ENCODE data around the gene CACNA1C.
A peak's percentile ranks its signal among the peaks of the same experiment; 100 is the strongest.

Gene CACNA1C

DNA sequence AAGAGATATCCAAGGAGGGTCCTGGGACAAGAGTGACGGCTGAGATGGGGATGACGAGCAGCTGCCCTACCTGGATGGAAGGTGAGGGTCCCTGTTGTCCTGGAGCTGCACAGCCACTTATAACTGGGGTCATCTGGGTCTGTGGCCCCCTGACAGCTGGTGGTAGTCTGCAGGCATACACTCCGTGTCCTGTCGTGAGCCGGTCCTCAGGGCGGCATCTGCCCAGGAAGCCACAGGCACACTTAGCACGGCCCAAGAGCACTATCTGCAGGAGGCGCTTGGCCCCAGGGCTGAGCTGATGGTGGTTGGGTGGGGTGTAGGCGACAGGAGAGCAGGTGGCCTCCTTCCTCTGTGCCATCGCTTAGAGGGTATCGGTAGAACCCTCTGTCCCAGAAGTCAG is 248.1 kb downstream of the CACNA1C start:
- no peak for DNase-seq

DNA sequence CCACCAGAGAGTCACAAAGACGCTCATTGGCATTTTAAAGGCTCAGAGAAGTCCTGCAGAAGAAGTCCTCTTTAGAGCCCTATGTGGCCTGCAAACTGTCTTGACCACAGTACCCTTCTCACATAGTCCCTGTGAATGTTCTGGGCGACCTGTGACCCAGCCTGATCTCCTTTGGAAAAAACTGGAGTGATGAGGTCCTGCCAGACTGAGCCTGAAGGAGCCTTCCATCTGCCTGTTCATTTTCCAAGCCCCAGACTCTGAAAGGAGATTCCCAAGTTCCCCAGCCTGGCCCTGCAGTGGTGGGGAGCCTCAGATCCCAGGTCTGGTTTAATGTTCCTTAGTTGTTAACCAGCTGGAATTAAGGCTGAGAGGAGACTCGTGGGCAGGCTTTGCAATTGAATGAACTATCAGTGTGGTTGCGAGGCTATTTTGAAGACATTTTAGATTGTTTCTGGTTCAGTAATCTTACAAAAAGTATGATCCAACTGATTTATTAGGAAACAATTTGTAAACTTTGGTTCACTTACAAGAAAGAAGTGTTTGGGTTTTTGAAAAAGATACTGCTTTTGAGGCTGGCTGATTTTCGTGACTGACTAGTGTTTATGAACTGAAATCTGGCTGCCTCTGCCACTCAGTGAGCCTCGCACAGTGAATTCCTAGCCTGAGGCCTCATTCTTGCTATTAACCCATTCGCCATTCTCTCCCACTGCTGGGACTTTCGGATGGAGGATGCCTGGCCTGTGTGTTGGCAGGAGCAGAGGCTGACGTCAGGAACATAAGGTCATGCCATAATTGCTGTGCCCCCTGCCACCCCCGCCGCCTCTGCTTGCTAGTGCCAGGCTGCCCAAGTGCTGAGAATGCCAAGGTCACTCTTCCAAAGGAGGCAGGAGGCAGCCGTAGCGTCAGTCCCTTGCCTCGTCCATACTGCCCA is 249.0 kb downstream of the CACNA1C start:
- no peak for DNase-seq

GRCh38 chr12:2302711-2303580 is 250.2 kb downstream of the CACNA1C start:
- no peak for DNase-seq

- no peak for DNase-seq
These were observed 251.4 kb downstream of the CACNA1C start for GRCh38 chr12:2304223-2304622.

- peak; percentile 74 for DNase-seq
These were observed 253.2 kb downstream of the CACNA1C start for GRCh38 chr12:2306012-2306411.

DNA sequence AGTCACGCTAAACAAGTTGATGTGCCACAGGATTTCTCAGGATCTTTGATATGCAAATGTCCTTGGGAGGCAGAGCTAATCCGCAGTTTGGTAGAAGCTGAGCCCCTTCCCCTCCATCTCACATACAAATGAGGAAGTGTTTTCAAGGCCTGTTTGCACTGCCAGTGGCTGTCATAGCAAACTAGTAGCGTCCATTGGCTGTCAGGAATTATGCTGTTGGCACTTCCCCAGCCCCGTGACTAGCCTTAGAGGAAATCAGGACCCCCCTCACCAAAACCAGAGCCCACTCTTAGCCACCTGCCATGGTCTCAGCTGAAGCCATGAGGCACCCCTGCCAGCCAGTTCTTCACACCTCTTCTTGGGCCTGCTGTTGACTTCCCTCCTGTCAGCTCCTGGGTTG is 253.9 kb downstream of the CACNA1C start:
- peak; percentile 64 for DNase-seq

DNA sequence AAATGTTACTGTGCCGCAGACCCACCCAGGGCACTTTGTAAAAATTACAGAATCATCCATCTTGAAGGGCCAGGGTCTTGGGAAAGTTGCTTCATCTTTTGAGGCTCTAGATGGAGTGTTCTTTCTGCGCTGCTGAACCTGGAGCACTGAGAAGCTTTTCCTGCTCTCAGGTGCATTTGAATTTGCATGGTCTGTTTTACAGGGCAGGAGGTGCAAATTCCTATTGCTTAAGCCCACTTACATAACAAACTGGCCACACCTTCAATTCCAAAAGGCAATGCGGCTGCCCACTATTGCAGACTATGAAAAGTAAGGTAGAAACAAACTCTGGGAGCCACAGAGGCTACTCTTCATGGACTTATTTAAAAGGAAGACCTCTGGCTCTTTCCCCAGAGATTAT is 254.8 kb downstream of the CACNA1C start:
- DNase-seq, result no peak

GRCh38 chr12:2309647-2310046 is 256.9 kb downstream of the CACNA1C start:
- peak; percentile 61 for DNase-seq

DNA sequence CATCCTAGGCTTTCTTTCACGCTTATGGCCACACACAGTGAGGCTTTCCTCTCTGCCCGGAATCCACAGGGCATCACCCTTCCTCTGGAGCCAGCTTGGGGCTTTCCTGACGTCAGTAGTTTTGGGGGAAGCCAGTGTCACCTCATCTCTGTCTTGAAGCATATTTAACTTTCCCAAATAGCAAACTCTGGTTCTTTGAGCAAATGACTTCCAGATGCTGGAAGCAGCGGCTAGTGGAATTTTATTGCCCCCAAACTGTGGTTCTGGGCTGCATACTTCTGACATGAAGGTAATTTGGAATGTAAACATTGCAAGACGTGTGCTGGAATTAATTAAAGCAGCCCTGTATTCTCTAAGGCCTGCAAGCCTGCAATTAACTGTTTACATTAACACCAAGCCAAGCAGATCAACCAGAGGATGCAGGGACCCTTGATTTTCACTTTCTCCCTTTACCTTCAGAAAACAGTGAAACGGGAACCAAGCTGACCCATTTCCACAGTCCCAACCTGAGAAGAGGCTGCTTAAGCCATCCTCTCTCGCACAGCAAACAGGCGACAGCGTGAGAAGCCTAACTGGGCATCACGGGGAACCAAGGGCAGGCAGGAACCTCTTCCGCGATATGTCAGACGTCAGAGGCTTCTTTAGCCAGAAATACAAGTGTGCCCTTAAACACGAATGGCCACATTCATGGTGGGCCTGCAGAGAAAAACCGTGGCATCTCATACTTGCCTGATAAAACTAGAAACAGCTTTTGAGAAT is 258.4 kb downstream of the CACNA1C start:
- no peak for DNase-seq

- DNase-seq, result no peak
These were observed 259.4 kb downstream of the CACNA1C start for GRCh38 chr12:2312175-2312574.

- DNase-seq, result no peak
These were observed 260.0 kb downstream of the CACNA1C start for GRCh38 chr12:2312770-2313169.

DNA sequence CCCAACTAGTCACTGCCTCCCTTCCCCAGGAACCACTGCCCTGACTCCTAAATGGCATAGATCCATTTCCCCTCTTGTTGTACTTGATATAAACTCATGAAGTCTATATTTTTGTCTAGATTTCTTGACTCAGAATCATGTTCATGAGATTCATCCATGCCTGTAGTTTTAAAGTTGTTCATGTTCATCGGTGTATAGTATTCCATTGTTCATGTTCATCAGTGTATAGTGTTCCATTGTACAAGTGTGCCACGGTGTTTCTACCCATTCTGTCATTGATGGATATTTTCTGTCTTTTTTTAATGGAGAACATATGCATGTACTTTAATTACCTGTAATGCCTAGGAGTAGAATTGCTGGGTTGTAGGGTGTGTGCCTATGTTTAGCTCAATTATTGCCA is 261.7 kb downstream of the CACNA1C start:
- DNase-seq, result no peak

- DNase-seq, result no peak
These were observed 265.0 kb downstream of the CACNA1C start for GRCh38 chr12:2317772-2318171.

DNA sequence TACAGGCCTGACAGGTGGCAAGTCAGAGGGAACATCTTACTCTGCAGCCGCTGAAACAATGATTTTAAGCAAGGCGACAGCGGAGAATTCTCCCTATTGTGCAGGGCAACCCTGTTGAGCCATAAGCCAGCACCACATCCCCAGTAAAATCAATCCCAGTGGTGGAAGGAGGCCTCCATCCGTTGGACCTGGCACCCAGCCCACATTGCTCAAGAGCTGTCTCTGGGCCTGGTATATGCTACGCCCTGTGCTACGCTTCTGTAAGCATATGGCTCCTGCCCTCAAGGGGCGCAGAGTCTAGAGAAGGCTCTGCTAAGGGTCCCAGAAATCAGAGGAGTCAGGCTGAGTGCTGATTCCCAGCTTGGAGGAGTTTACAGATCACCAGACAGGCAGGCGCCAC is 265.5 kb downstream of the CACNA1C start:
- DNase-seq, result no peak

GRCh38 chr12:2319136-2319535 is 266.3 kb downstream of the CACNA1C start:
- DNase-seq, result no peak

GRCh38 chr12:2319737-2320506 is 267.1 kb downstream of the CACNA1C start:
- DNase-seq, result no peak

DNA sequence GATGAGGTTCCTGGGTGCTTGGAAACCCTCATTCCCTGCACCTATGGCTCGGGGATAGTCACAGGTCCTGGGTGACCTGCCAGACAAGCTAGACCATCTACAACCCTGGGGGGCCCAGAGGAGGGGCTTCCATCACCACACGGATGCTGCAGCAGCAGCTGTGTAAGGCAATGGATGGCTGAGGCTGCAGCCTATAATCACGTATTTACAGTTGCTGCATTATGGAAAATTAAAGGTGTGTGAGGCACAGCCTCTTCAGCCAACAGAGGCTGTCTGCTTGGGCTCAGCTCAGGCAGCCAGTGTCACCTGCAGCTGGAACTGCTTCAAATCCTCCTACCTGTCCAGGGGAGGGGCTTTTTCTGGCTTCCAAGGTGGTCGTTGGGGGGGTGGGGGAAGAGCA is 268.1 kb downstream of the CACNA1C start:
- DNase-seq, result no peak

DNA sequence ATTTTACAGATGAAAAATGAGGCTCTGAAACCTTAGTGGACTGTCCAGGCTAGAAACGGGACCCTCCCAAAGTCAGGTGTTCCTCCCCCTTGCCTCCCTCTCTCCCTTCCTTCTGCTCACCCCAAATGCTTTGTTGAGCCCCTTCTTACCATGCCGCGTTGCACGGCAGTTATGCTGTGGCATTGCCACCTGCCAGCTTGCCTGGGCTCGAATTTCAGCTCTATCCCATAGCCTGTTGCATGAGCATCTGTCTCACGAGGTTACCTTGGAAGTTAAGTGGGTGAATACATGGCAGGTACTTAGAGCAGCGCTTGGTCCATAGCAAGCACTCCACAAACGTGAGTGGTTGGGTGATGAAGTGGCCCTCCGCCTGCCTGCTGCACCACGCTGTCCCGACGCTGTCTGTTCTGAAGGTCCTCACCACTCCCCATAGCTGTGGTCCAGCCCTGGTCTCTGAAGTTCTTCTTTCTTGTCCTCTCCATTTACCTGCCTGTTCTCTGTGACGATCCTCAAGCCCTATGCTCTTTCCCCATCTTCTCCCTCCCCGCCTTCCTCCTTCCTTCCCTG is 269.9 kb downstream of the CACNA1C start:
- no peak for DNase-seq

DNA sequence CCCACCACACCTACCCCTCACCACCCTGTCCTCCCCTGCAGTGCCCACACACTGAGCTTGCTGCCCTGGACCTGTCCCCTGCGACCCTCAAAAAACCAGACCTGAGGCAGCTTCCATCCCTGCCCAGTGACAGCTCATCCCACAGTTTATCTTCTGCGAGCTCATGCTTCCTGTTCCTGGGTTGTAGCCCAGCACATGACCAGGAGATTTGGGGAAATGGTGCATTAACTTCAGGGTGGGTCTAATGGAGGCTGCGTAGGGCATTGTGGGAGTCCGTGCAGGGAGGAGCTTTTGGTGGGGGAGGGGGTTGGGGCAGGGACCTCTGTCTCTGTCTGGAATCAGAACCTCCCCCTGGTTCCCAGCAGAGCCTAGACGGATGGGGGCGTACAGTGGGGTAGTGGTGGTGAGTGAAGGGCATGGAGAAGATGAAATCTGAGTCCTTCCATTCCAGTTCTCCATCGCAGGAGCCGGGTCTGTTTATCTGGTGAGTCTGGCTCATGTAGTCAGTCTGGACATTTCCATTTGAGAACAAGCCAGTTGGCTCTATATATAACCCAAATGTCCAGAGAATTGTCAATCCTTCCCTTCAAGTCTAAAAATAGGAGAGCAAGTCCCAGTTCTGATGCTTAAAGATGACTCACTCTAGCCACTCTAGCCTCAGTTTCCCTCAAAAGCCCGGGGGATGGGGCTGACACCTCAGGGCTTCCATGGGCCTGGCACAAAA is 270.9 kb downstream of the CACNA1C start:
- peak; percentile 48 for DNase-seq

- peak; percentile 46 for DNase-seq
These were observed 271.6 kb downstream of the CACNA1C start for GRCh38 chr12:2324387-2324786.

- no peak for DNase-seq
These were observed 272.7 kb downstream of the CACNA1C start for GRCh38 chr12:2325519-2325918.
